Spleen (tissue), 11 donors: ENCODE measurements around the gene CFAP74. TPM values are rescaled to one million over a fixed set of nuclear protein-coding genes. Genes with fewer than 3 reads are reported as not detected.

Experiments
- DNase-seq: peaks from one replicate; pipeline ENCODE4 v3.0.0-alpha.2; 2020
- H3K27ac ChIP-seq, 8 donors: fragments of 200-600 bp; sonication (generic) in 7 of 8; 1 replicate in 4 of 8; 2 replicates in 4 of 8; pipeline versions ENCODE4 v1.5.0 to v1.8.0; 2016 to 2021; ENCODE audit warnings: inconsistent platforms in 4 of 8, mild to moderate bottlenecking in 4 of 8, moderate library complexity in 1 of 8
- H3K27me3 ChIP-seq, 7 donors: fragments of 200-600 bp; sonication (generic) in 6 of 7; replicated peaks in 1 of 7; 1 replicate in 4 of 7; 2 replicates in 3 of 7; pipeline versions ENCODE4 v1.5.0 to v1.8.0; 2016 to 2021; ENCODE audit warnings: inconsistent platforms in 3 of 7, mild to moderate bottlenecking in 1 of 7
- H3K36me3 ChIP-seq, 6 donors: fragments of 200-600 bp; sonication (generic) in 5 of 6; 1 replicate in 4 of 6; 2 replicates in 2 of 6; pipeline versions ENCODE4 v1.5.0 to v1.8.0; 2016 to 2021; ENCODE audit warnings: inconsistent platforms in 2 of 6
- H3K4me1 ChIP-seq, 6 donors: fragments of 200-600 bp; sonication (generic) in 5 of 6; 1 replicate in 3 of 6; 2 replicates in 3 of 6; pipeline versions ENCODE4 v1.5.0 to v1.8.0; 2016 to 2021; ENCODE audit warnings: inconsistent platforms in 3 of 6
- H3K4me3 ChIP-seq, 8 donors: fragments of 200-600 bp; sonication (generic) in 7 of 8; 1 replicate in 4 of 8; 2 replicates in 4 of 8; pipeline versions ENCODE4 v1.5.0 to v1.8.0; 2016 to 2021; ENCODE audit warnings: inconsistent platforms in 4 of 8, mild to moderate bottlenecking in 4 of 8, moderate library complexity in 2 of 8
- H3K9me3 ChIP-seq, 8 donors: fragments of 200-600 bp; sonication (generic) in 7 of 8; 1 replicate in 4 of 8; 2 replicates in 4 of 8; pipeline versions ENCODE4 v1.5.0 to v1.8.0; 2016 to 2021; ENCODE audit warnings: inconsistent platforms in 4 of 8
- CTCF ChIP-seq, 11 experiments: fragments of 200-600 bp in 7 of 11; fragments of 450-650 bp in 4 of 11; sonication (generic) in 4 of 11; IDR thresholded peaks in 8 of 11; conservative IDR thresholded peaks in 3 of 11; 1 replicate in 7 of 11; 2 replicates in 4 of 11; pipeline versions ENCODE4 v1.4.0 to v1.8.0; 2016 to 2021; ENCODE audit warnings: antibody characterized with exemption in 11 of 11, inconsistent platforms in 4 of 11, mild to moderate bottlenecking in 1 of 11
- POLR2A ChIP-seq, 3 donors: fragments of 450-650 bp; IDR thresholded peaks; one replicate each; pipeline ENCODE4 v1.5.1; 2017; ENCODE audit warnings: antibody characterized with exemption in 3 of 3, mild to moderate bottlenecking in 1 of 3
- POLR2AphosphoS5 ChIP-seq, 3 donors: sonication (generic); formaldehyde crosslinking; IDR thresholded peaks; one replicate each; pipeline ENCODE4 v1.5.1; 2017; ENCODE audit warnings: antibody characterized with exemption in 3 of 3
- WGBS, 5 donors: extraction: QIAGEN DNeasy Blood & Tissue Kit in 3 of 5; methylation state at CpG; one replicate each; pipeline versions ENCODE4 v1.1.5 to v1.1.7; 2013 to 2018; 5-methylcytosine and 5-hydroxymethylcytosine counted together
- intact Hi-C: fragments of 100-400 bp; cut with DNase I; formaldehyde crosslinking; loops from one replicate; pipeline ENCODE4 v1.15.0; 2023; ENCODE audit warnings: low total_unique reads
- polyA plus RNA-seq, 3 donors: library from polyadenylated mRNA; stranded (reverse); fragments of 200-250 nt; gene quantifications; one replicate each; pipeline ENCODE4 v1.2.1, GENCODE V29; 2013
- total RNA-seq, 7 donors: library from RNA; depleted of rRNA in 3 of 7; stranded (reverse); fragments of >200 nt in 3 of 7; fragmentation: NEBNext Ultra II Directional in 4 of 7; extraction: Animal tissue kit (Norgen Biotek cat#: 25700) in 4 of 7; gene quantifications; one replicate each; pipeline versions ENCODE4 v1.1.0 to v1.2.1, GENCODE V29; 2016 to 2021
- donor health status: healthy with polysubstance abuse.
- donor health status: DM: no; HTN: no; CAD: no; lungs with moderate emphysema.
- donor health status: DM: no; HTN: no; CAD: no.
- donor health status: Bipolar disorder and iron deficiency.
- donor health status: healthy.
- donor health status: DM: no; HTN: no; CAD: no.
- donor health status: DM: yes; HTN: yes; CAD: no.

CFAP74 gene
- total and polyA plus RNA-seq, 10 donors, result 0.03 to 0.32 (median 0.14) TPM; not detected in 4

- Histone ChIP-seq H3K4me1 (peaks cover 8 to 33% (median 29%) of the 10 kb centered on the region in 6 donors), H3K9me3 (no peaks in the 10 kb centered on the region), H3K27ac (no peak overlapping the region), H3K4me3 (no peak overlapping the region), H3K27me3 (peaks cover 0 to 7% (median 0%) of the 10 kb centered on the region in 7 donors), H3K36me3 (no peaks in the 10 kb centered on the region)
- TF ChIP-seq POLR2A (IDR thresholded peaks at IDR 0.05), result no peak
- no peak for TF ChIP-seq POLR2AphosphoS5 (IDR thresholded peaks at IDR 0.05)
- no peak for TF ChIP-seq CTCF (IDR thresholded peaks at IDR 0.05 in 8 of 11, conservative IDR thresholded peaks at IDR 0.05 in 3 of 11)
- intact Hi-C loops, result no loop called here
- 85 to 89% (median 88%) methylated on average over 13 of the region's 13 CpGs for WGBS, 5 donors
- peak; percentile 70 for DNase-seq
These were observed 92.1 kb downstream of the CFAP74 start for GRCh38 chr1:1911350-1912041.

GRCh38 chr1:1910651-1911331 is 92.8 kb downstream of the CFAP74 start:
- Histone ChIP-seq H3K4me1 (peaks cover 11 to 40% (median 36%) of the 10 kb centered on the region in 6 donors), H3K27me3 (peaks cover 0 to 7% (median 0%) of the 10 kb centered on the region in 7 donors), H3K27ac (no peak overlapping the region), H3K9me3 (no peaks in the 10 kb centered on the region), H3K4me3 (no peak overlapping the region), H3K36me3 (no peaks in the 10 kb centered on the region)
- 84 to 95% (median 92%) methylated on average over 9 to 22 of the region's 22 CpGs for WGBS, 5 donors
- DNase-seq, result peak; percentile 79
- intact Hi-C loops, result no loop called here
- TF ChIP-seq POLR2A (IDR thresholded peaks at IDR 0.05) (no peak), POLR2AphosphoS5 (IDR thresholded peaks at IDR 0.05) (no peak), CTCF (IDR thresholded peaks at IDR 0.05 in 8 of 11, conservative IDR thresholded peaks at IDR 0.05 in 3 of 11) (no peak)

- intact Hi-C loops, result no loop called here
- Histone ChIP-seq H3K36me3 (no peaks in the 10 kb centered on the region), H3K4me1 (peaks cover 11 to 42% (median 36%) of the 10 kb centered on the region in 6 donors), H3K27me3 (peaks cover 0 to 7% (median 0%) of the 10 kb centered on the region in 7 donors), H3K9me3 (no peaks in the 10 kb centered on the region), H3K27ac (peak overlapping the region; percentile 82 to 97 (median 94)), H3K4me3 (peak overlapping the region in 6 of 8 donors; percentile 46 to 87 (median 62))
- TF ChIP-seq CTCF (IDR thresholded peaks at IDR 0.05 in 8 of 11, conservative IDR thresholded peaks at IDR 0.05 in 3 of 11), result no peak
- TF ChIP-seq POLR2AphosphoS5 (IDR thresholded peaks at IDR 0.05), result no peak
- no peak for TF ChIP-seq POLR2A (IDR thresholded peaks at IDR 0.05)
- 85 to 94% (median 92%) methylated on average over 6 of the region's 6 CpGs for WGBS, 5 donors
- DNase-seq, result peak; percentile 56
These were observed 93.5 kb downstream of the CFAP74 start for GRCh38 chr1:1910033-1910465.

- H3K27me3 ChIP-seq, result no peaks in the 10 kb centered on the region
- no peaks in the 10 kb centered on the region for H3K9me3 ChIP-seq
- intact Hi-C loops, result no loop called here
- H3K27ac ChIP-seq, result peak overlapping the region; percentile 82 to 97 (median 94)
- H3K4me1 ChIP-seq, result peaks cover 11 to 42% (median 36%) of the 10 kb centered on the region in 6 donors
- DNase-seq, result no peak
- H3K36me3 ChIP-seq, result no peaks in the 10 kb centered on the region
- TF ChIP-seq CTCF (IDR thresholded peaks at IDR 0.05 in 8 of 11, conservative IDR thresholded peaks at IDR 0.05 in 3 of 11), result no peak
- TF ChIP-seq POLR2AphosphoS5 (IDR thresholded peaks at IDR 0.05), result no peak
- no peak for TF ChIP-seq POLR2A (IDR thresholded peaks at IDR 0.05)
- H3K4me3 ChIP-seq, result peak overlapping the region; percentile 25 to 87 (median 58)
- 1 to 10% (median 8%) methylated on average over 9 to 21 of the region's 21 CpGs for WGBS, 5 donors
These were observed 95.1 kb downstream of the CFAP74 start for GRCh38 chr1:1908506-1908791.
